Measurements from ENCODE around the gene GLCE. TPM values are rescaled to one million over a fixed set of nuclear protein-coding genes. Genes with fewer than 3 reads are reported as not detected.
"Not testable (repeated sequence)": the region's sequence is repeated elsewhere in the genome, so short reads cannot be mapped to it uniquely, and the experiment has no call there.

The GLCE gene
- total RNA-seq, 4 donors from 2014 or later: 4.8 to 6.6 (median 5.6) TPM

DNA sequence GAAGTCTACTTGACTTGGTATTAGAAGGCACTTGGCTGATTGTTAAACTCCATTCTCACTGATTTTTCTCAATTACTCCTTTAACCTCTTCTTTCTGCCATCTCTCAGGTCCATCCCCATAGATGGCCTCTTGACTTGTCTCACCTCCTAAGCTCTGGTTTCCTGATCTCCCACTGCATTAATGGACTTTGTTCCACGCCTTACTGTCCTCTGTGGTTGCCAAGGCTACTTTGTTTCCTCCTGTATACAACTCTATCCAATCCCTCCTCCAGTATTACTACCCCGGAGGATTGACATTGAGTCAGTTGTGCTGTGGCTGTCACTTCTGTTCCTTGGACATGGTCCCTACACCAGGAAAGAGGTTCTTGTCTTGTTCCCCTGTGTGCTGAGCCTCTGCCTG lies 10.6 kb upstream of the GLCE start:
- intact Hi-C loops (cut with DNase I; ENCODE audit: low total_unique reads): no loop called here
- H3K9me3 ChIP-seq: no peaks in the 10 kb centered on the region
- in situ Hi-C loops (cut with MboI; ENCODE audit: low sequenced_read_pairs in 4 of 4): no loop called here
- no peaks in the 10 kb centered on the region for H3K4me1 ChIP-seq
- peaks cover 0 to 4% (median 0%) of the 10 kb centered on the region in 3 donors for H3K27me3 ChIP-seq
- no peak overlapping the region for H3K4me3 ChIP-seq
- DNase-seq (no peak), ATAC-seq (no peak)
- no peaks in the 10 kb centered on the region for H3K36me3 ChIP-seq
- TF ChIP-seq, protein P1, sequence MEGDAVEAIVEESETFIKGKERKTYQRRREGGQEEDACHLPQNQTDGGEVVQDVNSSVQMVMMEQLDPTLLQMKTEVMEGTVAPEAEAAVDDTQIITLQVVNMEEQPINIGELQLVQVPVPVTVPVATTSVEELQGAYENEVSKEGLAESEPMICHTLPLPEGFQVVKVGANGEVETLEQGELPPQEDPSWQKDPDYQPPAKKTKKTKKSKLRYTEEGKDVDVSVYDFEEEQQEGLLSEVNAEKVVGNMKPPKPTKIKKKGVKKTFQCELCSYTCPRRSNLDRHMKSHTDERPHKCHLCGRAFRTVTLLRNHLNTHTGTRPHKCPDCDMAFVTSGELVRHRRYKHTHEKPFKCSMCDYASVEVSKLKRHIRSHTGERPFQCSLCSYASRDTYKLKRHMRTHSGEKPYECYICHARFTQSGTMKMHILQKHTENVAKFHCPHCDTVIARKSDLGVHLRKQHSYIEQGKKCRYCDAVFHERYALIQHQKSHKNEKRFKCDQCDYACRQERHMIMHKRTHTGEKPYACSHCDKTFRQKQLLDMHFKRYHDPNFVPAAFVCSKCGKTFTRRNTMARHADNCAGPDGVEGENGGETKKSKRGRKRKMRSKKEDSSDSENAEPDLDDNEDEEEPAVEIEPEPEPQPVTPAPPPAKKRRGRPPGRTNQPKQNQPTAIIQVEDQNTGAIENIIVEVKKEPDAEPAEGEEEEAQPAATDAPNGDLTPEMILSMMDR (IDR thresholded peaks at IDR 0.05 in 4 of 5, conservative IDR thresholded peaks at IDR 0.05 in 1 of 5): no peak
- TF ChIP-seq POLR2A (IDR thresholded peaks at IDR 0.05): no peak
- H3K27ac ChIP-seq: no peak overlapping the region

DNA sequence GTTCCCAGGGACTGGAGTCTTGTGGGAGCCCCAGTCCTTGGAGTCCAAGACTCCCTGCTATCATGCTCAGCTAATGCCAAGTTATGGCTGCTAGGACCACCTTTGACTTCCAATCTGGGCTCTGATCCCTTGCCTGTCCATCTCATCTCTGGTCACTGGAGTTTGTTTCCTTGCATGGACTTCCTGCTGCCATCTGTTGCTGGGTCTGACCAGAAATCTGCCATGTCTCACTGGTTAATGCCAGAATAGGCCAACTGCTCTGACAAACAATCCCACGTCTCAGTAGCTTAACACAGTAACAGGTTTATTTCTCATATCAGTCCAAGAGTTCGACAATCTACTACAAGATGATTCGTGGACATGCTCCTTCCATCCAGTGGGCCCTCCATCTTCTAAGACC lies 10.1 kb upstream of the GLCE start:
- peaks cover 0 to 4% (median 0%) of the 10 kb centered on the region in 3 donors for H3K27me3 ChIP-seq
- no peaks in the 10 kb centered on the region for H3K9me3 ChIP-seq
- ATAC-seq (no peak), DNase-seq (no peak)
- H3K36me3 ChIP-seq: no peaks in the 10 kb centered on the region
- H3K27ac ChIP-seq: no peak overlapping the region
- no peak overlapping the region for H3K4me3 ChIP-seq
- TF ChIP-seq, protein P1 (IDR thresholded peaks at IDR 0.05 in 4 of 5, conservative IDR thresholded peaks at IDR 0.05 in 1 of 5): no peak
- TF ChIP-seq POLR2A (IDR thresholded peaks at IDR 0.05): no peak
- intact Hi-C loops (cut with DNase I; ENCODE audit: low total_unique reads) (no loop called here), in situ Hi-C loops (cut with MboI; ENCODE audit: low sequenced_read_pairs in 4 of 4) (no loop called here)
- no peaks in the 10 kb centered on the region for H3K4me1 ChIP-seq

DNA sequence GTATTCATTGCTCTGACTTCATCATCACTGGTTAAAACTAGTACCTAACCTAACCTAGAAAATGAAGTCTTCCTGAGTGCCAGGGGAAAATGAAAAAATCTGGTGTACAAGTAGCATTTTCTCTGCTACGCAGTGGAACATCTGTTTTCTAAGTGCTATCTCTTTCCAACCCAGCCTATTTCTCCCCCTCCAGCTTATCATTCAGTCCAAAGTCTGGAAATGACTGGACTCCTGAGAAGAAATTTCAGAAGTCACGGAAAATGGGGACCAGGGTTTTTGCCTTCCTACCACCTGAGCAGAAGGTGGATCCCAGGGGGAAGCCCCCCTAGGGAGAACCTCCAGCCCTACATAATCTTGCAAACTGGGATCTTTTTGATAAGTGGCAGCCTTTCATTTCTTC lies 9.6 kb upstream of the GLCE start:
- H3K4me3 ChIP-seq: no peak overlapping the region
- in situ Hi-C loops (cut with MboI; ENCODE audit: low sequenced_read_pairs in 4 of 4): no loop called here
- no peaks in the 10 kb centered on the region for H3K36me3 ChIP-seq
- intact Hi-C loops (cut with DNase I; ENCODE audit: low total_unique reads): no loop called here
- ATAC-seq (no peak), DNase-seq (no peak)
- TF ChIP-seq POLR2A (IDR thresholded peaks at IDR 0.05): no peak
- TF ChIP-seq, protein P1 (IDR thresholded peaks at IDR 0.05 in 4 of 5, conservative IDR thresholded peaks at IDR 0.05 in 1 of 5): no peak
- H3K9me3 ChIP-seq: no peaks in the 10 kb centered on the region
- H3K27ac ChIP-seq: no peak overlapping the region
- H3K27me3 ChIP-seq: peaks cover 0 to 4% (median 0%) of the 10 kb centered on the region in 3 donors
- H3K4me1 ChIP-seq: no peaks in the 10 kb centered on the region

DNA sequence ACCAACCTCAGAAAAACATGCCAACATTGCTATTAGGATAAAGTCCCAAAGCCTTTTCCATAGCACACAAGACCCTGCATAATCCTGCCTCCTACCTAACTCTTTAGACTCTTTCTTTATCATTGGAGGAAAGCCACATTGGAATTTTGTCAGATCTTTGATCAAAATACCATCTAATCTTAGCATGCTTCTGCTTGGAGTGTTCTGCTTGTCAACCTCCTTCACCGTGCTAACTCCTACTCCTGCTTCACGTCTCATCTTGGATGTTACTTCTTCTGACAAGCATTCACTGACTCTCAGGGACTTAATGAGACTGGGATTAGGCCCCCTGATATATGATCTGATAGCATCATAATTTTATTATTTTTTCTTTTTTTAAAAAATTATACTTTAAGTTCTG lies 7.4 kb upstream of the GLCE start:
- H3K36me3 ChIP-seq: no peaks in the 10 kb centered on the region
- no peak overlapping the region for H3K4me3 ChIP-seq
- H3K27ac ChIP-seq: no peak overlapping the region
- intact Hi-C loops (cut with DNase I; ENCODE audit: low total_unique reads): no loop called here
- no peaks in the 10 kb centered on the region for H3K9me3 ChIP-seq
- peaks cover 0 to 4% (median 0%) of the 10 kb centered on the region in 3 donors for H3K27me3 ChIP-seq
- in situ Hi-C loops (cut with MboI; ENCODE audit: low sequenced_read_pairs in 4 of 4): no loop called here
- TF ChIP-seq POLR2A (IDR thresholded peaks at IDR 0.05): no peak
- TF ChIP-seq, protein P1 (IDR thresholded peaks at IDR 0.05 in 4 of 5, conservative IDR thresholded peaks at IDR 0.05 in 1 of 5): no peak
- no peaks in the 10 kb centered on the region for H3K4me1 ChIP-seq
- ATAC-seq (no peak), DNase-seq (no peak)

DNA sequence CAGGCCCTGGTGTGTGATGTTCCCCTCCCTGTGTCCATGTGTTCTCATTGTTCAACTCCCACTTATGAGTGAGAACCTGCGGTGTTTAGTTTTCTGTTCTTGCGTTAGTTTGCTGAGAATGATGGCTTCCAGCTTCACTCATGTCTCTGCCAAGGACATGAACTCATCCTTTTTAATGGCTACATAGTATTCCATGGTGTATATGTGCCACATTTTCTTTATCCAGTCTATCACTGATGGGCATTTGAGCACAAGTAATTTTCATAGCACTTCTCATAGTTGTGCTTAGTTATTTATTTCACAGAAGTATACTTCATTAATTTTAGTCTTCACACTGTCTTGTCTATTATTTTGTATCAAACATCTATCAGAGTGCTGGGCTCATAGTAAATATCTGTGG lies 6.8 kb upstream of the GLCE start:
- in situ Hi-C loops (cut with MboI; ENCODE audit: low sequenced_read_pairs in 4 of 4); H3K27ac ChIP-seq; H3K36me3 ChIP-seq; H3K27me3 ChIP-seq; H3K4me1 ChIP-seq; ATAC-seq; H3K9me3 ChIP-seq; H3K4me3 ChIP-seq; intact Hi-C loops (cut with DNase I; ENCODE audit: low total_unique reads); DNase-seq: not testable (repeated sequence)
